HEK293T (cell line): ENCODE results near the gene IER5L.

ENCODE experiments used
- ARNT ChIP-seq: fragments of 450-650 bp; IDR thresholded peaks from 2 replicates; pipeline ENCODE4 v1.6.1; 2017; ENCODE audit warnings: mild to moderate bottlenecking
- BHLHE40 ChIP-seq: fragments of 450-650 bp; IDR thresholded peaks from 2 replicates; pipeline ENCODE4 v1.6.1; 2016; ENCODE audit warnings: mild to moderate bottlenecking, moderate library complexity, borderline replicate concordance
- ELF4 ChIP-seq: fragments of 450-650 bp; IDR thresholded peaks from 2 replicates; pipeline ENCODE4 v1.6.1; 2017; ENCODE audit warnings: antibody characterized with exemption
- FOXA1 ChIP-seq: fragments of 450-650 bp; IDR thresholded peaks from 2 replicates; pipeline ENCODE4 v1.6.1; 2016; ENCODE audit warnings: mild to moderate bottlenecking
- FOXK2 ChIP-seq: fragments of 450-650 bp; IDR thresholded peaks from 2 replicates; pipeline ENCODE4 v1.6.1; 2016; ENCODE audit warnings: mild to moderate bottlenecking
- FOXM1 ChIP-seq: fragments of 450-650 bp; IDR thresholded peaks from 2 replicates; pipeline ENCODE4 v1.6.1; 2017; ENCODE audit warnings: mild to moderate bottlenecking, borderline replicate concordance
- L3MBTL2 ChIP-seq: fragments of 450-650 bp; conservative IDR thresholded peaks from 2 replicates; pipeline ENCODE4 v1.6.1; 2016; ENCODE audit warnings: mild to moderate bottlenecking
- LEF1 ChIP-seq: fragments of 450-650 bp; IDR thresholded peaks from 2 replicates; pipeline ENCODE4 v1.6.1; 2017; ENCODE audit warnings: mild to moderate bottlenecking, borderline replicate concordance
- NFRKB ChIP-seq: fragments of 450-650 bp; IDR thresholded peaks from 2 replicates; pipeline ENCODE4 v1.6.1; 2016; ENCODE audit warnings: mild to moderate bottlenecking, moderate library complexity
- SP1 ChIP-seq: fragments of 450-650 bp; IDR thresholded peaks from 2 replicates; pipeline ENCODE4 v1.6.1; 2017
- SUZ12 ChIP-seq: fragments of 450-650 bp; IDR thresholded peaks from 2 replicates; pipeline ENCODE4 v1.6.1; 2016; ENCODE audit warnings: mild to moderate bottlenecking
- TARDBP ChIP-seq: fragments of 450-650 bp; IDR thresholded peaks from 2 replicates; pipeline ENCODE4 v1.6.1; 2016
- ZNF384 ChIP-seq: fragments of 450-650 bp; IDR thresholded peaks from 2 replicates; pipeline ENCODE4 v1.6.1; 2016

DNA sequence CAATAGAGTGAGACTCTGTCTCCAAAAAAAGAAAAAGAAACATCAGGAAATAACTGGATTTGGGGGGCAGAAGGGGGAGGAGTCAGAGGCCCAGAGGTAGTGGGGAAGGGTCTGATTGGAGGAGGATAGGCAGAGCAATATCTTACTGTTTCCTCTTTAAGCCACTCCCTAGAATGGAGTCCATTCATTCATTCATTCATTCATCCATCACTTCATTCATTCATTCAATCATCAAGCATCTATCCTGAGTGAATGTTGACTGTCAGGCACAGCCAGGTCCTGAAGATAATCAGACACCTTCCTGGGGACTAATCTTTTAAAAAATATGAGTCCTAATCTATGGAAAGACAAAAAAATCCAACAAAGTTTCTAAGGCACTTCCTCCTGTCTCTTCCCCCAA is 12.9 kb downstream of the IER5L start:
- TF ChIP-seq FOXM1: no peak
- no peak for TF ChIP-seq TARDBP
- TF ChIP-seq SP1: no peak
- no peak for TF ChIP-seq ARNT
- no peak for TF ChIP-seq SUZ12
- TF ChIP-seq ELF4: no peak
- TF ChIP-seq LEF1: no peak
- TF ChIP-seq FOXA1: no peak
- no peak for TF ChIP-seq L3MBTL2
- no peak for TF ChIP-seq ZNF384
- no peak for TF ChIP-seq BHLHE40
- TF ChIP-seq FOXK2: no peak
- TF ChIP-seq NFRKB: no peak
